ENCODE data around the gene GMNN. TPM values are rescaled to one million over a fixed set of nuclear protein-coding genes. Genes with fewer than 3 reads are reported as not detected.
"Not testable (repeated sequence)": the region's sequence is repeated elsewhere in the genome, so short reads cannot be mapped to it uniquely, and the experiment has no call there.

Gene GMNN
- total RNA-seq, 1 experiment from 2014 or later, result 98.5 TPM

DNA sequence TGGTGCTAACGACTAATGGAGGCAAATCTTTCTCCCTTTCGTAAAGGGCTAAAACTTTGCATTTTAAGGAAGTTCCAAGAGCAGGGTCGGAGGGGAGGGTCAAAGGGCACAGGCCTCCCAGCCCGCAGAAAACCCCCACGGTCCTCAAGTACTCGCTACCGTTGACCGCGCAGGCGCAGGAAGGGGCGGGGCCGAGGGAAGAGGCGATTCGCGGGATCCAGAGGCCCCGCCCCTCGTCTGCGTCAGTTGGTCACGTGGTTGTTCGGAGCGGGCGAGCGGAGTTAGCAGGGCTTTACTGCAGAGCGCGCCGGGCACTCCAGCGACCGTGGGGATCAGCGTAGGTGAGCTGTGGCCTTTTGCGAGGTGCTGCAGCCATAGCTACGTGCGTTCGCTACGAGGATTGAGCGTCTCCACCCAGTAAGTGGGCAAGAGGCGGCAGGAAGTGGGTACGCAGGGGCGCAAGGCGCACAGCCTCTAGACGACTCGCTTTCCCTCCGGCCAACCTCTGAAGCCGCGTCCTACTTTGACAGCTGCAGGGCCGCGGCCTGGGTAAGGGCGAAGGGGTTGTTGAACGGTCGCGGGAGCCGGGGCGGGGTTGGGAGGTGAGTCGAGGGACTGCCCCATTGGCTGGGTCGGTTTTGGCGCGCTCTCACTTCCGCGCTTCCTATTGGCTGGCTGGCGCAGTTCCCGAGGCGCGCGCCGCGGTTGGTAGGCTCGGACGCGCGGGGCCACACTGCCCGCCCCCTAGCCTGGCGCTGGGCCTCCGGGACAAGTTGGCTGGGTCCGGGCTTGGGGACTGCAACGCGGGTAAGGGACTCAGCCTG lies at the start of gene GMNN (continued):
- TF ChIP-seq, protein P1, sequence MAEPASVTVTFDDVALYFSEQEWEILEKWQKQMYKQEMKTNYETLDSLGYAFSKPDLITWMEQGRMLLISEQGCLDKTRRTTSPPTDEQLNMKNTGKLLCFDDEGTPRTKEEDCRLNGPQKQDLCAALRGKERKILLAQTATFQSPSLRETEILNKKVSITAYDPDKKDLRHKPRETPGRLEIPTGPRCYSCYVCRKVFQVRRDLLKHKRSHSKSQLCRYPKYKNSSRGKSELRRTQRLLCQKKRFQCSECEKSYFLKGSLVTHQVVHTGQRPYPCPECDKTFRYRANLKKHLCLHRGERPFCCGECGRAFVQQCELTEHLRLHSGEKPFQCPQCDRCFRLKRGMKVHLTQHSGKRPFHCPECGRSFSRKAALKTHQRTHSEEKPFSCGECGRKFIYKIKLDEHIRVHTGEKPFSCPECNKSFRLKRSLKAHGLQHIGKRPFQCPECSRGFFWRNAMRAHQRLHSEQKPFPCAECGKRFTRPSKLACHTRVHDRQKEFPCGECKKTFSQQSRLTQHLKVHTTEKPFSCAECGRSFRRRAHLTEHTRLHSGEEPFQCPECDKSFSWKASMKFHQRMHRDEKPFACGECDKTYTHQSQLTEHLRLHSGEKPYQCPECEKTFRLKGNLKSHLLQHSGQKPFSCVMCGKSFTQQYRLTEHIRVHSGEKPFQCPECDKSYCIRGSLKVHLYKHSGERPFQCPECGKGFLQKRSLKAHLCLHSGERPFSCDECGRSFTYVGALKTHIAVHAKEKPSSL (CRISPR knock-in tag; conservative IDR thresholded peaks at IDR 0.05), result no peak
- peak; percentile 50; the same call in 1 of the 2 replicates for TF ChIP-seq ZNF671 (CRISPR knock-in tag; IDR thresholded peaks at IDR 0.05)
- peak; percentile 93; the same call in 1 of the 2 replicates for TF ChIP-seq MYBL2 (CRISPR knock-in tag; IDR thresholded peaks at IDR 0.05)
- TF ChIP-seq, protein P2, sequence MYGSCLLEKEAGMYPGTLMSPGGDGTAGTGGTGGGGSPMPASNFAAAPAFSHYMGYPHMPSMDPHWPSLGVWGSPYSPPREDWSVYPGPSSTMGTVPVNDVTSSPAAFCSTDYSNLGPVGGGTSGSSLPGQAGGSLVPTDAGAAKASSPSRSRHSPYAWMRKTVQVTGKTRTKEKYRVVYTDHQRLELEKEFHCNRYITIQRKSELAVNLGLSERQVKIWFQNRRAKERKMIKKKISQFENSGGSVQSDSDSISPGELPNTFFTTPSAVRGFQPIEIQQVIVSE (CRISPR knock-in tag; IDR thresholded peaks at IDR 0.05; ENCODE audit: borderline replicate concordance), result no peak
- TF ChIP-seq, protein P3, sequence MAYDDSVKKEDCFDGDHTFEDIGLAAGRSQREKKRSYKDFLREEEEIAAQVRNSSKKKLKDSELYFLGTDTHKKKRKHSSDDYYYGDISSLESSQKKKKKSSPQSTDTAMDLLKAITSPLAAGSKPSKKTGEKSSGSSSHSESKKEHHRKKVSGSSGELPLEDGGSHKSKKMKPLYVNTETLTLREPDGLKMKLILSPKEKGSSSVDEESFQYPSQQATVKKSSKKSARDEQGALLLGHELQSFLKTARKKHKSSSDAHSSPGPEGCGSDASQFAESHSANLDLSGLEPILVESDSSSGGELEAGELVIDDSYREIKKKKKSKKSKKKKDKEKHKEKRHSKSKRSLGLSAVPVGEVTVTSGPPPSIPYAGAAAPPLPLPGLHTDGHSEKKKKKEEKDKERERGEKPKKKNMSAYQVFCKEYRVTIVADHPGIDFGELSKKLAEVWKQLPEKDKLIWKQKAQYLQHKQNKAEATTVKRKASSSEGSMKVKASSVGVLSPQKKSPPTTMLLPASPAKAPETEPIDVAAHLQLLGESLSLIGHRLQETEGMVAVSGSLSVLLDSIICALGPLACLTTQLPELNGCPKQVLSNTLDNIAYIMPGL (CRISPR knock-in tag; IDR thresholded peaks at IDR 0.05), result peak; percentile 86; the same call in 1 of the 2 replicates
- peak; percentile 85; the same call in 1 of the 2 replicates for TF ChIP-seq ATF1 (CRISPR knock-in tag; IDR thresholded peaks at IDR 0.05)
- TF ChIP-seq ZNF219 (CRISPR knock-in tag; IDR thresholded peaks at IDR 0.05; ENCODE audit: borderline replicate concordance), result no peak
- TF ChIP-seq, protein P4, sequence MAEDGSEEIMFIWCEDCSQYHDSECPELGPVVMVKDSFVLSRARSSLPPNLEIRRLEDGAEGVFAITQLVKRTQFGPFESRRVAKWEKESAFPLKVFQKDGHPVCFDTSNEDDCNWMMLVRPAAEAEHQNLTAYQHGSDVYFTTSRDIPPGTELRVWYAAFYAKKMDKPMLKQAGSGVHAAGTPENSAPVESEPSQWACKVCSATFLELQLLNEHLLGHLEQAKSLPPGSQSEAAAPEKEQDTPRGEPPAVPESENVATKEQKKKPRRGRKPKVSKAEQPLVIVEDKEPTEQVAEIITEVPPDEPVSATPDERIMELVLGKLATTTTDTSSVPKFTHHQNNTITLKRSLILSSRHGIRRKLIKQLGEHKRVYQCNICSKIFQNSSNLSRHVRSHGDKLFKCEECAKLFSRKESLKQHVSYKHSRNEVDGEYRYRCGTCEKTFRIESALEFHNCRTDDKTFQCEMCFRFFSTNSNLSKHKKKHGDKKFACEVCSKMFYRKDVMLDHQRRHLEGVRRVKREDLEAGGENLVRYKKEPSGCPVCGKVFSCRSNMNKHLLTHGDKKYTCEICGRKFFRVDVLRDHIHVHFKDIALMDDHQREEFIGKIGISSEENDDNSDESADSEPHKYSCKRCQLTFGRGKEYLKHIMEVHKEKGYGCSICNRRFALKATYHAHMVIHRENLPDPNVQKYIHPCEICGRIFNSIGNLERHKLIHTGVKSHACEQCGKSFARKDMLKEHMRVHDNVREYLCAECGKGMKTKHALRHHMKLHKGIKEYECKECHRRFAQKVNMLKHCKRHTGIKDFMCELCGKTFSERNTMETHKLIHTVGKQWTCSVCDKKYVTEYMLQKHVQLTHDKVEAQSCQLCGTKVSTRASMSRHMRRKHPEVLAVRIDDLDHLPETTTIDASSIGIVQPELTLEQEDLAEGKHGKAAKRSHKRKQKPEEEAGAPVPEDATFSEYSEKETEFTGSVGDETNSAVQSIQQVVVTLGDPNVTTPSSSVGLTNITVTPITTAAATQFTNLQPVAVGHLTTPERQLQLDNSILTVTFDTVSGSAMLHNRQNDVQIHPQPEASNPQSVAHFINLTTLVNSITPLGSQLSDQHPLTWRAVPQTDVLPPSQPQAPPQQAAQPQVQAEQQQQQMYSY (CRISPR knock-in tag; IDR thresholded peaks at IDR 0.05), result no peak
- TF ChIP-seq, protein P5, sequence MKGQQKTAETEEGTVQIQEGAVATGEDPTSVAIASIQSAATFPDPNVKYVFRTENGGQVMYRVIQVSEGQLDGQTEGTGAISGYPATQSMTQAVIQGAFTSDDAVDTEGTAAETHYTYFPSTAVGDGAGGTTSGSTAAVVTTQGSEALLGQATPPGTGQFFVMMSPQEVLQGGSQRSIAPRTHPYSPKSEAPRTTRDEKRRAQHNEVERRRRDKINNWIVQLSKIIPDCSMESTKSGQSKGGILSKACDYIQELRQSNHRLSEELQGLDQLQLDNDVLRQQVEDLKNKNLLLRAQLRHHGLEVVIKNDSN (CRISPR knock-in tag; IDR thresholded peaks at IDR 0.05), result peak; percentile 91
- TF ChIP-seq, protein P6, sequence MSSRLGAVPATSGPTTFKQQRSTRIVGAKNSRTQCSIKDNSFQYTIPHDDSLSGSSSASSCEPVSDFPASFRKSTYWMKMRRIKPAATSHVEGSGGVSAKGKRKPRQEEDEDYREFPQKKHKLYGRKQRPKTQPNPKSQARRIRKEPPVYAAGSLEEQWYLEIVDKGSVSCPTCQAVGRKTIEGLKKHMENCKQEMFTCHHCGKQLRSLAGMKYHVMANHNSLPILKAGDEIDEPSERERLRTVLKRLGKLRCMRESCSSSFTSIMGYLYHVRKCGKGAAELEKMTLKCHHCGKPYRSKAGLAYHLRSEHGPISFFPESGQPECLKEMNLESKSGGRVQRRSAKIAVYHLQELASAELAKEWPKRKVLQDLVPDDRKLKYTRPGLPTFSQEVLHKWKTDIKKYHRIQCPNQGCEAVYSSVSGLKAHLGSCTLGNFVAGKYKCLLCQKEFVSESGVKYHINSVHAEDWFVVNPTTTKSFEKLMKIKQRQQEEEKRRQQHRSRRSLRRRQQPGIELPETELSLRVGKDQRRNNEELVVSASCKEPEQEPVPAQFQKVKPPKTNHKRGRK (CRISPR knock-in tag; IDR thresholded peaks at IDR 0.05; ENCODE audit: borderline replicate concordance), result no peak
- peak; percentile 95 for TF ChIP-seq ETV6 (CRISPR knock-in tag; IDR thresholded peaks at IDR 0.05)
- peak; percentile 73 for TF ChIP-seq NR2C2 (CRISPR knock-in tag; IDR thresholded peaks at IDR 0.05)
- TF ChIP-seq, protein P7, sequence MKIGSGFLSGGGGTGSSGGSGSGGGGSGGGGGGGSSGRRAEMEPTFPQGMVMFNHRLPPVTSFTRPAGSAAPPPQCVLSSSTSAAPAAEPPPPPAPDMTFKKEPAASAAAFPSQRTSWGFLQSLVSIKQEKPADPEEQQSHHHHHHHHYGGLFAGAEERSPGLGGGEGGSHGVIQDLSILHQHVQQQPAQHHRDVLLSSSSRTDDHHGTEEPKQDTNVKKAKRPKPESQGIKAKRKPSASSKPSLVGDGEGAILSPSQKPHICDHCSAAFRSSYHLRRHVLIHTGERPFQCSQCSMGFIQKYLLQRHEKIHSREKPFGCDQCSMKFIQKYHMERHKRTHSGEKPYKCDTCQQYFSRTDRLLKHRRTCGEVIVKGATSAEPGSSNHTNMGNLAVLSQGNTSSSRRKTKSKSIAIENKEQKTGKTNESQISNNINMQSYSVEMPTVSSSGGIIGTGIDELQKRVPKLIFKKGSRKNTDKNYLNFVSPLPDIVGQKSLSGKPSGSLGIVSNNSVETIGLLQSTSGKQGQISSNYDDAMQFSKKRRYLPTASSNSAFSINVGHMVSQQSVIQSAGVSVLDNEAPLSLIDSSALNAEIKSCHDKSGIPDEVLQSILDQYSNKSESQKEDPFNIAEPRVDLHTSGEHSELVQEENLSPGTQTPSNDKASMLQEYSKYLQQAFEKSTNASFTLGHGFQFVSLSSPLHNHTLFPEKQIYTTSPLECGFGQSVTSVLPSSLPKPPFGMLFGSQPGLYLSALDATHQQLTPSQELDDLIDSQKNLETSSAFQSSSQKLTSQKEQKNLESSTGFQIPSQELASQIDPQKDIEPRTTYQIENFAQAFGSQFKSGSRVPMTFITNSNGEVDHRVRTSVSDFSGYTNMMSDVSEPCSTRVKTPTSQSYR (CRISPR knock-in tag; IDR thresholded peaks at IDR 0.05), result peak; percentile 75; the same call in 1 of the 2 replicates
- TF ChIP-seq, protein P8, sequence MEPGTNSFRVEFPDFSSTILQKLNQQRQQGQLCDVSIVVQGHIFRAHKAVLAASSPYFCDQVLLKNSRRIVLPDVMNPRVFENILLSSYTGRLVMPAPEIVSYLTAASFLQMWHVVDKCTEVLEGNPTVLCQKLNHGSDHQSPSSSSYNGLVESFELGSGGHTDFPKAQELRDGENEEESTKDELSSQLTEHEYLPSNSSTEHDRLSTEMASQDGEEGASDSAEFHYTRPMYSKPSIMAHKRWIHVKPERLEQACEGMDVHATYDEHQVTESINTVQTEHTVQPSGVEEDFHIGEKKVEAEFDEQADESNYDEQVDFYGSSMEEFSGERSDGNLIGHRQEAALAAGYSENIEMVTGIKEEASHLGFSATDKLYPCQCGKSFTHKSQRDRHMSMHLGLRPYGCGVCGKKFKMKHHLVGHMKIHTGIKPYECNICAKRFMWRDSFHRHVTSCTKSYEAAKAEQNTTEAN (CRISPR knock-in tag; IDR thresholded peaks at IDR 0.05), result peak; percentile 90

DNA sequence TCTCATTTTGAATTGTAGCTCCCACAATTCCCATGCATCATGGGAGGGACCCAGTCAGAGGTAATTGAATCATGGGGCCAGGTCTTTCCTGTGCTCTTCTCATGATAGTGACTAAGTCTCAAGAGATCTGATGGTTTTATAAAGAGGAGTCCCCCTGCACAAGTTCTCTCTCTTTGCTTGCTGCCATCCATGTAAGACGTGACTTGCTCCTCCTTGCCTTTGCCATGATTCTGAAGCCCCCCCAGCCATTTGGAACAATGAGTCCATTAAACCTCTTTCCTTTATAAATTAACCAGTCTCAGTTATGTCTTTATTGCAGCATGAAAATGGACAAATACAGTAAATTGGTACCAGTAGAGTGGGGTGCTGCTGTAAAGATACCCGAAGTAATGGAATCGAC lies 44.1 kb upstream of the GMNN start:
- CTCF ChIA-PET, POLR2A ChIA-PET: not testable (repeated sequence)
- H3K9me3 Mint-ChIP-seq, result peaks cover 45% of the 10 kb centered on the region

DNA sequence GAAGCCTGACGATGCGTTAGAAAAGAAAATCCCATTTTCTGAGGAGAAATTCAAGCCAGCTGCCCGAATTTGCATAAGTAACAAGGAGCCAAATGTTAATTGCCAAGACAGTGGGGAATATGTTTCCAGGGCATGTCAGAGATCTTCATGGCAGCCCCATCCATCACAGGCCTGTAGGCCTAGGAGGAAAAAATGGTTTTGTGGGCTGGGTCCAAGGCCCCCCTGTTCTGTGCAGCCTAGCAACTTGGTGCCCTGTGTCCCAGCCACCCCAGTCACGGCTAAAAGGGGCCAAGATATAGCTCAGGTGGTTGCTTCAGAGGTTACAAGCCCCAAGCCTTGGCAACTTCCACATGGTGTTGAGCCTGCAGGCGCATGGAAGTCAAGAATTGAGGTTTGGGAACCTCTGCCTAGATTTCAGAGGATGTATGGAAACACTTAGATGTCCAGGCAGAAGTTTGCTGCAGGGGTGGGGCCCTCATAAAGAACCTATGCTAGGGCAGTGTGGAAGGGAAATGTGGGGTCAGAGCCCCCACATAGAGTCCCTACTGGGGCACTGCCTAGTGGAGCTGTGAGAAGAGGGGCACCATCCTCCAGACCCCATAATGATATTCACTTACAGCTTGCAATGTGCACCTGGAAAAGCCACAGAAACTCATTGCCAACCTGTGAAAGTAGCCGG lies 43.1 kb upstream of the GMNN start:
- CTCF ChIA-PET; DNase-seq (ENCODE audit: low spot score); ATAC-seq; H3K27ac Mint-ChIP-seq; POLR2A ChIA-PET; H3K27me3 Mint-ChIP-seq (ENCODE audit: low read depth); H3K4me3 Mint-ChIP-seq; H3K4me1 Mint-ChIP-seq: not testable (repeated sequence)
- peaks cover 45% of the 10 kb centered on the region for H3K9me3 Mint-ChIP-seq
- H3K36me3 Mint-ChIP-seq, result peaks cover 20% of the 10 kb centered on the region

More for the DNA sequence above, 44.1 kb upstream of the GMNN start:
- not testable (repeated sequence) for H3K27me3 Mint-ChIP-seq (ENCODE audit: low read depth); H3K4me3 Mint-ChIP-seq; DNase-seq (ENCODE audit: low spot score); ATAC-seq; H3K27ac Mint-ChIP-seq
- peaks cover 12% of the 10 kb centered on the region for H3K4me1 Mint-ChIP-seq
- H3K36me3 Mint-ChIP-seq, result peaks cover 20% of the 10 kb centered on the region
